NCI-H2029 (cell line): Measurements from ENCODE around the gene MS4A18.

Experiments used
- DNase-seq: peaks from one replicate; lab custom pipeline; 2025; lab: John Stamatoyannopoulos, UW

Gene MS4A18

DNA sequence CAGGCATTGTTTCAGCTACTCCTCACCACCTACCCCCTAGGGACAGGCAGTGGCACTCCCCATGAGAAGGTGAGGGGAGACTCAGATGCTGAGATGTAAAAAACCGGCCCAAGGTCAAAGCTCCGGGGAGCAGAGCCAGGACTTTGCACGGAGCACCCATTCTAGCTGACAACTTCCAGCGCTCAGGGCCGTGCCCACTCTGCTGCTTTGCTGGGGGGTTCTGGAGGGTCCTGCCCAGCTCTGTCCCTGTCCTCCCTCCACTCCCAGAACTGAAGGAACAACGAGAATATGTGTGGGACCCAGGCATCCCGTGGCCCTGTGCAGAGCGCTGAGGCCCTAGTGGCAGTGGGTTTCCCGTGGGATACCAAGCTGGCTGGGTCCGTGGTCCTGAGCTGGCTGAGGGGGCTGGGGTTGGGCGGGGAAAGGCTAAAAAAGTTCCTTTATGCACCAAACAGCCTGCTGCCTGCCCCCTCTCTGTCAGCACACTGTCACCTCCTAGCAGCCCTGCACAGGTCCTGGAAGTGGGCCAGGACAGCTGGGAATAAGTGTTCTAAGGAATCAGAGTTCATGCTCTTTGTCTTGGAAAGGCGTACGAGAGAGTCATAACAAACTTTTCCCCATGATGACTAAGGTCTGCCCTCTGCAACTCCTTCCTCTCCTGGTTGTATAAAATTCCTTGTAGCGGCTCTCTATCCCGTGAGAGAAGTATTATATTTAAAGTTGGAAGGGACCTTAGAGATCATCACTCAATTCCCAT, 62.5 kb downstream of the MS4A18 start:
- no peak for DNase-seq

GRCh38 chr11:60788401-60789125, 64.0 kb downstream of the MS4A18 start:
- no peak for DNase-seq

GRCh38 chr11:60790726-60791125, 66.2 kb downstream of the MS4A18 start:
- DNase-seq = no peak

DNA sequence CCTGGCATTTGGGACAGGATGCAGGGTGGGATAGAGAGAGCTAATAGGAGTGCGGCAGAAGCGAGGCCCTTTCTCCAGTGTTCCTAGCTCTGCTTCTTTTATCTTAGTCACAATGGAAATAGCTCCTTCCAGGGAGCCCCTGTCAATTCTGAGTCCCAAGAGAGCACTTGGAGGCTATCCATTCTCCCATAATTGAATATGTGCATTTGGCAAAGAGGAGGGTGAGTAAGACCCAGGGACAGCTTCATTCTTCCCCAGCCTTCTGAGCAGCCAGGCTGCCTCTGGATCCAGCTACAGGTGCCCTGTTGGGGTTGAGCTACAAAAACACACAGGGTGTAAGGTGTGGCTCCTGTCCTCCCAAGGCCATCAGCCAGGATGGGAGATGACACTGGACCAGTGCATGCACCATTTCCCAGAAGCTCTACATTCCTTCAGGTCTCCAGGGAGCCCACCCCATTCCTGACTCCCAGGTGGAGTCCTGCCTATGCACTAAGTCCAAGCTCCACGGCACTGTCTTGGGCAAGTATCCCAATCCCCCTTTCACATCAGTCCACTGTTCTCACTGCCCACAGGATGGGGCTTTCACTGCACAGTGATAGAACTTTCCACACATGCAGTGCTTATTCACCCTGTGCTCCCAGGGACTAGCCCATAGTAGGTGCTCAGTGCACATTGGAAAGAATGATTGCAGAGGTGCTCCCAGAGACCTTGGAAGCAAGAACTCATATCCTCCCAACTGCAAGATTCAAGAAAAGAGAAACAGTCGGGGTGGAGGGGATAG, 66.8 kb downstream of the MS4A18 start:
- DNase-seq = no peak

- DNase-seq = no peak
These were observed 68.0 kb downstream of the MS4A18 start for GRCh38 chr11:60792521-60792920.
